NCI-H2107 (cell line): Measurements from ENCODE around the gene WSB2.
"Not testable (repeated sequence)": the region's sequence is repeated elsewhere in the genome, so short reads cannot be mapped to it uniquely, and the experiment has no call there.

ENCODE experiments used
- DNase-seq: peaks from one replicate; lab custom pipeline; 2025; lab: John Stamatoyannopoulos, UW

Gene WSB2

GRCh38 chr12:118061011-118061872 lies at the start of gene WSB2:
Gene WSB2 (minus strand): TSS chr12:118061179. CDS start chr12:118061048, 131 bp downstream.
- peak; percentile 38 for DNase-seq

GRCh38 chr12:118109088-118109487 lies 48.1 kb upstream of the WSB2 start:
- no peak for DNase-seq

GRCh38 chr12:118107694-118108093 lies 46.7 kb upstream of the WSB2 start:
- DNase-seq, result no peak

GRCh38 chr12:118107011-118107410 lies 46.0 kb upstream of the WSB2 start:
- no peak for DNase-seq

- DNase-seq, result peak; percentile 55
Observed at GRCh38 chr12:118103601-118104382, 42.8 kb upstream of the WSB2 start, which contains the start of gene VSIG10. Gene VSIG10 (minus strand): TSS chr12:118104011. CDS start chr12:118103671, 340 bp downstream.

- DNase-seq, result peak; percentile 20
Observed at GRCh38 chr12:118103201-118103600, 42.2 kb upstream of the WSB2 start.

- no peak for DNase-seq
Observed at GRCh38 chr12:118102609-118103008, 41.6 kb upstream of the WSB2 start.

GRCh38 chr12:118102070-118102469 lies 41.1 kb upstream of the WSB2 start:
- DNase-seq, result no peak

- no peak for DNase-seq
Observed at GRCh38 chr12:118101051-118101450, 40.1 kb upstream of the WSB2 start.

GRCh38 chr12:118098911-118099671 lies 38.1 kb upstream of the WSB2 start:
- peak; percentile 4 for DNase-seq

GRCh38 chr12:118098401-118098800 lies 37.4 kb upstream of the WSB2 start:
- no peak for DNase-seq

- DNase-seq, result no peak
Observed at GRCh38 chr12:118094039-118094438, 33.1 kb upstream of the WSB2 start.

GRCh38 chr12:118089782-118090181 lies 28.8 kb upstream of the WSB2 start:
- no peak for DNase-seq

- no peak for DNase-seq
Observed at GRCh38 chr12:118082161-118082560, 21.2 kb upstream of the WSB2 start.

GRCh38 chr12:118081521-118081920 lies 20.5 kb upstream of the WSB2 start:
- not testable (repeated sequence) for DNase-seq

GRCh38 chr12:118073768-118074167 lies 12.8 kb upstream of the WSB2 start:
- DNase-seq, result no peak

- DNase-seq, result no peak
Observed at GRCh38 chr12:118070650-118071049, 9.7 kb upstream of the WSB2 start.

- DNase-seq, result no peak
Observed at GRCh38 chr12:118068445-118068844, 7.5 kb upstream of the WSB2 start.

- no peak for DNase-seq
Observed at GRCh38 chr12:118065380-118065779, 4.4 kb upstream of the WSB2 start.

GRCh38 chr12:118064608-118065007 lies 3.6 kb upstream of the WSB2 start:
- DNase-seq, result no peak

- no peak for DNase-seq
Observed at GRCh38 chr12:118063576-118064391, 2.8 kb upstream of the WSB2 start.
